CD4-positive, CD25-positive, alpha-beta regulatory T cell (primary cell): ENCODE data around the gene GABRD. TPM values are rescaled to one million over a fixed set of nuclear protein-coding genes. Genes with fewer than 3 reads are reported as not detected.

Experiments
- ATAC-seq, 2 donors: fragments of 150-1000 bp; cut with Tn5 transposase; one replicate each; pipeline ENCODE4 v1.10.0; 2021; ENCODE audit warnings: low read depth in 2 of 2, moderate number of reproducible peaks in 2 of 2, moderate library complexity in 1 of 2
- DNase-seq, 3 donors: peaks; one replicate each; pipeline versions ENCODE4 v3.0.0 to v3.0.0-alpha.2; 2012 to 2022; ENCODE audit warnings: mixed read lengths in 1 of 3
- H3K27ac ChIP-seq: one replicate; pipeline ENCODE4 v1.7.0; 2013; ENCODE audit warnings: mild to moderate bottlenecking, low read length; ENCODE audit not compliant: insufficient read depth, poor library complexity, severe bottlenecking
- H3K27me3 ChIP-seq: one replicate; pipeline ENCODE4 v1.7.0; 2013; ENCODE audit warnings: low read length; ENCODE audit not compliant: control insufficient read depth, insufficient read depth
- H3K36me3 ChIP-seq: one replicate; pipeline ENCODE4 v1.7.0; 2013; ENCODE audit warnings: mild to moderate bottlenecking, low read length, moderate library complexity; ENCODE audit not compliant: control insufficient read depth, insufficient read depth
- H3K4me1 ChIP-seq: 2 replicates; pipeline ENCODE4 v1.7.0; 2013; ENCODE audit warnings: mild to moderate bottlenecking, low read length; ENCODE audit not compliant: insufficient read depth, control insufficient read depth, poor library complexity, severe bottlenecking
- H3K4me3 ChIP-seq: one replicate; pipeline ENCODE4 v1.7.0; 2013; ENCODE audit warnings: low read depth, mild to moderate bottlenecking, low read length, moderate library complexity
- H3K9me3 ChIP-seq, 2 experiments: 1 replicate in 1 of 2; 2 replicates in 1 of 2; pipeline ENCODE4 v1.7.0; 2013; ENCODE audit warnings: low read length in 2 of 2, mild to moderate bottlenecking in 1 of 2, moderate library complexity in 1 of 2; ENCODE audit not compliant: control insufficient read depth in 2 of 2
- H3K27ac Mint-ChIP-seq, 3 donors: one replicate each; pipeline ENCODE4 v1.8.0; 2020 to 2022; ENCODE audit warnings: mild to moderate bottlenecking in 3 of 3, mixed read lengths in 3 of 3, moderate library complexity in 2 of 3
- H3K27me3 Mint-ChIP-seq: one replicate; pipeline ENCODE4 v1.8.0; 2022; ENCODE audit warnings: mild to moderate bottlenecking, mixed read lengths
- H3K36me3 Mint-ChIP-seq: one replicate; pipeline ENCODE4 v1.8.0; 2020; ENCODE audit warnings: mixed read lengths
- H3K4me1 Mint-ChIP-seq, 4 donors: one replicate each; pipeline ENCODE4 v1.8.0; 2020 to 2022; ENCODE audit warnings: mixed read lengths in 4 of 4, mild to moderate bottlenecking in 1 of 4
- H3K4me3 Mint-ChIP-seq, 4 donors: one replicate each; pipeline ENCODE4 v1.8.0; 2020 to 2022; ENCODE audit warnings: mild to moderate bottlenecking in 4 of 4, mixed read lengths in 4 of 4, moderate library complexity in 3 of 4
- H3K9me3 Mint-ChIP-seq, 7 donors: one replicate each; pipeline ENCODE4 v1.8.0; 2020 to 2022; ENCODE audit warnings: mixed read lengths in 7 of 7, mild to moderate bottlenecking in 3 of 7, moderate library complexity in 2 of 7
- polyA plus RNA-seq, 4 donors: library from polyadenylated mRNA; unstranded; fragments of 300-500 nt; fragmentation: Illumina TruSeq; gene quantifications; one replicate each; pipeline ENCODE4 v1.2.3, GENCODE V29; 2021
- total RNA-seq: library from RNA; stranded (reverse); gene quantifications from one replicate; pipeline ENCODE4 v1.2.3, GENCODE V29; 2022

GABRD gene
- total RNA-seq, result 0.22 TPM
- not detected for polyA plus RNA-seq

- Mint-ChIP-seq H3K4me3 (peak within 1 kb of the TSS; percentile 24 to 86 (median 54)), H3K27ac (peak within 1 kb of the TSS in 1 of 3 donors; percentile 5), H3K27me3 (peaks cover 52% of the 10 kb centered on the region), H3K36me3 (no peaks in the 10 kb centered on the region), H3K9me3 (peaks cover 0 to 7% (median 0%) of the 10 kb centered on the region in 7 donors), H3K4me1 (peaks cover 0 to 23% (median 1%) of the 10 kb centered on the region in 4 donors)
- Histone ChIP-seq H3K27me3 (peaks cover 4% of the 10 kb centered on the region), H3K4me3 (no peak within 1 kb of the TSS), H3K4me1 (peaks cover 6% of the 10 kb centered on the region), H3K36me3 (no peaks in the 10 kb centered on the region), H3K27ac (no peak within 1 kb of the TSS), H3K9me3 (no peaks in the 10 kb centered on the region)
- DNase-seq, result no peak
- peak in 1 of 2 donors; percentile 36 for ATAC-seq
Measured at GRCh38 chr1:2019172-2019543, at the start of gene GABRD. GABRD (plus strand) TSS chr1:2019345; CDS start chr1:2019424, 79 bp downstream.

GRCh38 chr1:1969505-1969900 is 49.6 kb upstream of the GABRD start:
- no peaks in the 10 kb centered on the region for H3K27me3 ChIP-seq
- Mint-ChIP-seq H3K27me3 (no peaks in the 10 kb centered on the region), H3K4me3 (no peak overlapping the region), H3K27ac (no peak overlapping the region), H3K36me3 (no peaks in the 10 kb centered on the region), H3K9me3 (peaks cover 0 to 4% (median 1%) of the 10 kb centered on the region in 7 donors), H3K4me1 (peaks cover 0 to 3% (median 0%) of the 10 kb centered on the region in 4 donors)
- H3K27ac ChIP-seq, result no peak overlapping the region
- ATAC-seq, result no peak
- H3K36me3 ChIP-seq, result no peaks in the 10 kb centered on the region
- H3K4me1 ChIP-seq, result no peaks in the 10 kb centered on the region
- no peak overlapping the region for H3K4me3 ChIP-seq
- no peak for DNase-seq
- no peaks in the 10 kb centered on the region for H3K9me3 ChIP-seq

GRCh38 chr1:1969953-1970716 is 49.0 kb upstream of the GABRD start:
- H3K36me3 Mint-ChIP-seq, result no peaks in the 10 kb centered on the region
- peaks cover 0 to 3% (median 0%) of the 10 kb centered on the region in 4 donors for H3K4me1 Mint-ChIP-seq
- no peak overlapping the region for H3K4me3 ChIP-seq
- H3K27ac Mint-ChIP-seq, result no peak overlapping the region
- ATAC-seq, result no peak
- no peak overlapping the region for H3K4me3 Mint-ChIP-seq
- peaks cover 0 to 4% (median 1%) of the 10 kb centered on the region in 7 donors for H3K9me3 Mint-ChIP-seq
- H3K27me3 ChIP-seq, result no peaks in the 10 kb centered on the region
- H3K27me3 Mint-ChIP-seq, result no peaks in the 10 kb centered on the region
- H3K9me3 ChIP-seq, result no peaks in the 10 kb centered on the region
- no peak overlapping the region for H3K27ac ChIP-seq
- H3K36me3 ChIP-seq, result no peaks in the 10 kb centered on the region
- no peaks in the 10 kb centered on the region for H3K4me1 ChIP-seq
- DNase-seq, result no peak

- no peak for ATAC-seq
Measured at GRCh38 chr1:1971017-1971416, 48.1 kb upstream of the GABRD start.

GRCh38 chr1:1971688-1972087 is 47.5 kb upstream of the GABRD start:
- no peak overlapping the region for H3K27ac Mint-ChIP-seq
- H3K27me3 Mint-ChIP-seq, result no peaks in the 10 kb centered on the region
- Histone ChIP-seq H3K4me3 (no peak overlapping the region), H3K36me3 (no peaks in the 10 kb centered on the region), H3K27ac (no peak overlapping the region), H3K27me3 (no peaks in the 10 kb centered on the region), H3K4me1 (no peaks in the 10 kb centered on the region), H3K9me3 (no peaks in the 10 kb centered on the region)
- no peak overlapping the region for H3K4me3 Mint-ChIP-seq
- H3K9me3 Mint-ChIP-seq, result peaks cover 0 to 4% (median 1%) of the 10 kb centered on the region in 7 donors
- peaks cover 0 to 3% (median 0%) of the 10 kb centered on the region in 4 donors for H3K4me1 Mint-ChIP-seq
- ATAC-seq (no peak), DNase-seq (no peak)
- no peaks in the 10 kb centered on the region for H3K36me3 Mint-ChIP-seq

More at GRCh38 chr1:1971017-1971416, 48.1 kb upstream of the GABRD start:
- Mint-ChIP-seq H3K4me1 (peaks cover 0 to 3% (median 0%) of the 10 kb centered on the region in 4 donors), H3K9me3 (peaks cover 0 to 4% (median 1%) of the 10 kb centered on the region in 7 donors), H3K36me3 (no peaks in the 10 kb centered on the region), H3K27me3 (no peaks in the 10 kb centered on the region), H3K4me3 (no peak overlapping the region), H3K27ac (no peak overlapping the region)
- no peak overlapping the region for H3K4me3 ChIP-seq
- no peaks in the 10 kb centered on the region for H3K36me3 ChIP-seq
- H3K27me3 ChIP-seq, result no peaks in the 10 kb centered on the region
- no peak for DNase-seq
- H3K27ac ChIP-seq, result no peak overlapping the region
- no peaks in the 10 kb centered on the region for H3K9me3 ChIP-seq
- H3K4me1 ChIP-seq, result no peaks in the 10 kb centered on the region

- H3K4me3 Mint-ChIP-seq, result no peak overlapping the region
- no peaks in the 10 kb centered on the region for H3K27me3 ChIP-seq
- peaks cover 0 to 2% (median 0%) of the 10 kb centered on the region in 7 donors for H3K9me3 Mint-ChIP-seq
- H3K9me3 ChIP-seq, result no peaks in the 10 kb centered on the region
- H3K4me3 ChIP-seq, result no peak overlapping the region
- H3K27ac ChIP-seq, result no peak overlapping the region
- ATAC-seq (no peak), DNase-seq (no peak)
- no peak overlapping the region for H3K27ac Mint-ChIP-seq
- H3K36me3 ChIP-seq, result no peaks in the 10 kb centered on the region
- H3K4me1 ChIP-seq, result no peaks in the 10 kb centered on the region
- H3K4me1 Mint-ChIP-seq, result no peaks in the 10 kb centered on the region
- no peaks in the 10 kb centered on the region for H3K27me3 Mint-ChIP-seq
- no peaks in the 10 kb centered on the region for H3K36me3 Mint-ChIP-seq
Measured at GRCh38 chr1:1972976-1973715, 46.0 kb upstream of the GABRD start.

GRCh38 chr1:1973716-1974642 is 45.2 kb upstream of the GABRD start:
- Mint-ChIP-seq H3K27me3 (no peaks in the 10 kb centered on the region), H3K4me3 (no peak overlapping the region), H3K36me3 (no peaks in the 10 kb centered on the region), H3K4me1 (no peaks in the 10 kb centered on the region), H3K27ac (no peak overlapping the region), H3K9me3 (peaks cover 0 to 2% (median 0%) of the 10 kb centered on the region in 7 donors)
- Histone ChIP-seq H3K27me3 (no peaks in the 10 kb centered on the region), H3K36me3 (no peaks in the 10 kb centered on the region), H3K4me3 (no peak overlapping the region), H3K4me1 (no peaks in the 10 kb centered on the region), H3K27ac (no peak overlapping the region), H3K9me3 (no peaks in the 10 kb centered on the region)
- ATAC-seq (no peak), DNase-seq (no peak)
